ENCODE data around the gene OR4K5.

Gene OR4K5

DNA sequence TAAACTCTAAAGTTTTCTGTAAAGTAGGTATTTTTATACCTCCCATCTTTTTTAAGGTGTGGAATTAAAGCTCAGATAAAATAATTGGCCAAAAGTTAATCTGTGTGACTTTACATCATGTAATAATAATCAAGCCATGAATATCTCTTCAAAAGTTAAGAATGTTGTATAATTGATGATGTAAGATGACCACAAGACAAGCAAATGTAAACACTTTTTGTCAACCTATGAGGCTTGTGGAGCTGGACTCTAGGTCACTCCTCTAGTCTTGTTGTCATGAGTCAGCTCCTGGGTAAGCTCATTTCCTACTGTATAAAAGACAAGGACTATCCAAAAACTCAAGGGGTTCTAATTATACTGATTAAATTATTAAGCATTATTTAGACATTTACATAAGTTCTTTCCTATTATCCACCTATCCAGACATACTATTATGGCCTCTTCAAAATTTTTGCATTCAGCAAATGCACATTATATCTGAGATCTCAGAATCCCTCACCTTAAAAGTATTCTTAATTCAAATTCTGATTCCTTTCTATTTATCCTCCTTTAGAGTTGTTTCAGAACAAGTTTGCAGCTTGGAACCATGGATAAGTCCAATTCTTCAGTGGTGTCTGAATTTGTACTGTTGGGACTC is at the start of gene OR4K5:
Gene OR4K5, plus strand, starts transcription at position 587 of the 637 bp plus-strand sequence. Its CDS starts 0 bp downstream, at position 587.
- Histone ChIP-seq H3K4me1 (ENCODE audit: insufficient read depth, low read length) (no peaks in the 10 kb centered on the region), H3K27me3 (ENCODE audit: control insufficient read depth in 1 of 2, insufficient read depth in 2 of 2, low read length in 2 of 2) (no peaks in the 10 kb centered on the region), H3K9ac (ENCODE audit: low read length) (no peak within 1 kb of the TSS), H3K9me3 (ENCODE audit: low read length) (no peaks in the 10 kb centered on the region), H3K4me3 (ENCODE audit: low read depth in 1 of 2, low read length in 2 of 2) (no peak within 1 kb of the TSS), H3K27ac (ENCODE audit: low read depth, low read length) (no peak within 1 kb of the TSS), H3K36me3 (ENCODE audit: insufficient read depth, low read length) (no peaks in the 10 kb centered on the region)

- Histone ChIP-seq H3K27me3 (ENCODE audit: control insufficient read depth in 1 of 2, insufficient read depth in 2 of 2, low read length in 2 of 2) (no peaks in the 10 kb centered on the region), H3K36me3 (ENCODE audit: insufficient read depth, low read length) (no peaks in the 10 kb centered on the region), H3K4me3 (ENCODE audit: low read depth in 1 of 2, low read length in 2 of 2) (no peak overlapping the region), H3K9ac (ENCODE audit: low read length) (no peak overlapping the region), H3K27ac (ENCODE audit: low read depth, low read length) (no peak overlapping the region), H3K9me3 (ENCODE audit: low read length) (no peaks in the 10 kb centered on the region), H3K4me1 (ENCODE audit: insufficient read depth, low read length) (no peaks in the 10 kb centered on the region)
Measured at GRCh38 chr14:19873178-19873577, 47.2 kb upstream of the OR4K5 start.

DNA sequence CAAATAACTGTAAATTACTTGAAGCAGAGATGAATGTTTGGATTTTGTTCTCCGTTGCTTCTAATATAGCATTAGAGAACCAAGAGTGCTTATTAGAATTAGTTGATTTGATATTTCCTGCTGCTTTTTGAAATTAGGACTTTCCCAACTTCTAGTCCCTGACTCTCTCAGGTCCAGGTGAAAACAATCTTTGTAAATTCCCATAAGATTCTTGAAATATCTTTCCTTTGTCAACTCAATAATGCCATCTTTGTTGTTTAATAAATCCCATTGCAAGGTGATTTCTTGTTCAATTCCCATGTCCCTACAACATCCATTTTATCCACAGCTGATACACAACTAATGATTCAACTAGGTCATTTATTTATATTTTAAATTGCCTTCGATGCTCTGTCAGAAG is 45.6 kb upstream of the OR4K5 start, which contains the start of gene OR4K2:
Gene OR4K2, plus strand, starts transcription at position 301 of the 400 bp plus-strand sequence. CDS start 1,126 bp downstream, outside the sequence.
- H3K27ac ChIP-seq (ENCODE audit: low read depth, low read length): no peak within 1 kb of the TSS
- H3K9me3 ChIP-seq (ENCODE audit: low read length): no peaks in the 10 kb centered on the region
- H3K27me3 ChIP-seq (ENCODE audit: control insufficient read depth in 1 of 2, insufficient read depth in 2 of 2, low read length in 2 of 2): no peaks in the 10 kb centered on the region
- H3K4me1 ChIP-seq (ENCODE audit: insufficient read depth, low read length): no peaks in the 10 kb centered on the region
- no peak within 1 kb of the TSS for H3K4me3 ChIP-seq (ENCODE audit: low read depth in 1 of 2, low read length in 2 of 2)
- no peaks in the 10 kb centered on the region for H3K36me3 ChIP-seq (ENCODE audit: insufficient read depth, low read length)
- H3K9ac ChIP-seq (ENCODE audit: low read length): no peak within 1 kb of the TSS

DNA sequence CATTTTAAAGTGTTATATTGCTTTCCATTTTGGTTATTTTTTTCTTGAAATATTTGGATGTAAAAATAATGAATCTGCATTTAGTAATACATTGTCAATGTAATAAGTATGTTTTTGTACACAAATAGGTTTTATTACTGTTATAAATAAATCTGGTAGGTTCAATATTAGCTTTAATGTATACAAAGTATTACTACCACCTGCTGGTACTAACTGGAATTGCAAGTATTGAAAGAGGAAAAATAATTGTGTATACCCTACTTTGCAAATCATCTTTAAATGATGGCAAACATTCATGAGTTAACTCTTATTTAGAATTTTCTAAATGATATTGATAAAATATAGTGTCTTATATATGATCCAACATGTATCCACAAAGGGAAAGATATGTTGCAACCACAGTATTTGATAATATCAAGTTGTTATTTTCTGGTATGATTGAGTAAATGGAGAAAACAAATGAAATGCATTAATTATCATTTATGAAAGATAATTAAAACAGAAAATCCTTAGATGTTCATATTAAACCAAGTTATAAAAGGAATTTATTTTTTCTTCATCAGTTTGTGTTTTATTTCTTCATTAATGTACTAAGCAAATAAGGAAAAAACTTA is 42.3 kb upstream of the OR4K5 start:
- Histone ChIP-seq H3K27ac (ENCODE audit: low read depth, low read length) (no peak overlapping the region), H3K4me3 (ENCODE audit: low read depth in 1 of 2, low read length in 2 of 2) (no peak overlapping the region), H3K9ac (ENCODE audit: low read length) (no peak overlapping the region), H3K27me3 (ENCODE audit: control insufficient read depth in 1 of 2, insufficient read depth in 2 of 2, low read length in 2 of 2) (no peaks in the 10 kb centered on the region), H3K4me1 (ENCODE audit: insufficient read depth, low read length) (no peaks in the 10 kb centered on the region), H3K36me3 (ENCODE audit: insufficient read depth, low read length) (no peaks in the 10 kb centered on the region), H3K9me3 (ENCODE audit: low read length) (no peaks in the 10 kb centered on the region)

DNA sequence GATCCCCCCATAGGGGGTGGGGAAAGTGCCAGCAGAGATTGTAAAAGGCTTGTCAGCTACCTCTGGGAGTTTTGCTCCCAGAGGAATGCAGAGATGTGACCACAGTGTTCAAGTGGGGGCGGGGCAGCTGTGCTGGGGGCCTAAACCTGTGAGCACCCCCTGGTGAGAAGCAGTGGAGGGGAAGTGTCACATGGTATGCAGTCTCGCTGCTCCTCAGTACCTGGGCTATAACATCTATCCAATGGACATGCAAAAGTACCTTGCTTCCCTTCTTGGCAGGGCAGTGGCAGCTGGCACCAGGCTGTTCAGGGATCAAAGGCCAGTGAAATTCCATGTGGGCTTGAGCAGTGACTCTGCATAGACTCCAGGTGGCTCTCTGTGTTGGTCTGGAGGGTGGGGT is 25.1 kb upstream of the OR4K5 start:
- Histone ChIP-seq H3K4me1 (ENCODE audit: insufficient read depth, low read length) (no peaks in the 10 kb centered on the region), H3K4me3 (ENCODE audit: low read depth in 1 of 2, low read length in 2 of 2) (no peak overlapping the region), H3K27ac (ENCODE audit: low read depth, low read length) (no peak overlapping the region), H3K36me3 (ENCODE audit: insufficient read depth, low read length) (no peaks in the 10 kb centered on the region), H3K27me3 (ENCODE audit: control insufficient read depth in 1 of 2, insufficient read depth in 2 of 2, low read length in 2 of 2) (no peaks in the 10 kb centered on the region), H3K9me3 (ENCODE audit: low read length) (no peaks in the 10 kb centered on the region), H3K9ac (ENCODE audit: low read length) (no peak overlapping the region)

DNA sequence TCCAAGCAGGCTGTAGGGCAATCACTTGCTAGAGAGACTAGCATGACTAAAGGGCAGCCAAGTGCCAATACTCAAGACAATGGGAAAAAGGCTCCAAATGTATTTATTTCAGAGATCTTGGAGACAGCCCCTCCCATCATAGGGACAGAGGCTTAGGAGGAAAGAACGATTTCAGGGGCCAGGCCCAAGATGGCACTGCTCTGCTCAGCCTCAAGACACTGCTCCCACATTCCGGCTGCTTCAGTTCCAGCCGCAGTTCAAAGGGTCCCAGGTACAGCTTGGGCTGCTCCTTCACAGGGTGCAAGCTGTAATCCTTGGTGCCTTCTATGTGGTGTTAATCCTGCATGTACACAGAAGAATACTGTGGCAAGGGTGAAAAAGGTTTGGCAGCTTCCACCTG is 19.4 kb upstream of the OR4K5 start:
- Histone ChIP-seq H3K9ac (ENCODE audit: low read length) (no peak overlapping the region), H3K4me1 (ENCODE audit: insufficient read depth, low read length) (no peaks in the 10 kb centered on the region), H3K27me3 (ENCODE audit: control insufficient read depth in 1 of 2, insufficient read depth in 2 of 2, low read length in 2 of 2) (no peaks in the 10 kb centered on the region), H3K36me3 (ENCODE audit: insufficient read depth, low read length) (no peaks in the 10 kb centered on the region), H3K9me3 (ENCODE audit: low read length) (no peaks in the 10 kb centered on the region), H3K4me3 (ENCODE audit: low read depth in 1 of 2, low read length in 2 of 2) (no peak overlapping the region), H3K27ac (ENCODE audit: low read depth, low read length) (no peak overlapping the region)

- Histone ChIP-seq H3K36me3 (ENCODE audit: insufficient read depth, low read length) (no peaks in the 10 kb centered on the region), H3K4me3 (ENCODE audit: low read depth in 1 of 2, low read length in 2 of 2) (no peak overlapping the region), H3K9me3 (ENCODE audit: low read length) (no peaks in the 10 kb centered on the region), H3K27ac (ENCODE audit: low read depth, low read length) (no peak overlapping the region), H3K9ac (ENCODE audit: low read length) (no peak overlapping the region), H3K4me1 (ENCODE audit: insufficient read depth, low read length) (no peaks in the 10 kb centered on the region), H3K27me3 (ENCODE audit: control insufficient read depth in 1 of 2, insufficient read depth in 2 of 2, low read length in 2 of 2) (no peaks in the 10 kb centered on the region)
Measured at GRCh38 chr14:19902409-19902808, 18.0 kb upstream of the OR4K5 start.

DNA sequence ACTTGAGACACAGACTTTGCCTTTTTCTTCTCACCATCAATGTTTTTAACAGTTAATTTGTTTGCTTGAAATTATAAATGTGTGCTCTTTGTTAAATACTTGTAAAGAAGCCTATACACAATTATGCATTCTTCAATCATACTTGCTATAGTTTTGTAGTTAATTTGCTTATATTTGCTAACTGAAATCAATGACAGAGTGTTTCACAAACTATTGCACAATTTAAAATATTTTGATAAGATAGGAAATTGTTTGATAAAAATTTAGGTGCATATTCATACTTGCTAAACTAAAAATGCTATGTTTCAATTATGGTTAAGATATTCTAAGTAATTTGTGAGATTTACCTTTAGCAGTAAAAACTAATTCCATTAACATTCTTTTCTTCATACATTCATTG is 13.7 kb upstream of the OR4K5 start:
- Histone ChIP-seq H3K4me1 (ENCODE audit: insufficient read depth, low read length) (no peaks in the 10 kb centered on the region), H3K27me3 (ENCODE audit: control insufficient read depth in 1 of 2, insufficient read depth in 2 of 2, low read length in 2 of 2) (no peaks in the 10 kb centered on the region), H3K4me3 (ENCODE audit: low read depth in 1 of 2, low read length in 2 of 2) (no peak overlapping the region), H3K27ac (ENCODE audit: low read depth, low read length) (no peak overlapping the region), H3K9ac (ENCODE audit: low read length) (no peak overlapping the region), H3K9me3 (ENCODE audit: low read length) (no peaks in the 10 kb centered on the region), H3K36me3 (ENCODE audit: insufficient read depth, low read length) (no peaks in the 10 kb centered on the region)

DNA sequence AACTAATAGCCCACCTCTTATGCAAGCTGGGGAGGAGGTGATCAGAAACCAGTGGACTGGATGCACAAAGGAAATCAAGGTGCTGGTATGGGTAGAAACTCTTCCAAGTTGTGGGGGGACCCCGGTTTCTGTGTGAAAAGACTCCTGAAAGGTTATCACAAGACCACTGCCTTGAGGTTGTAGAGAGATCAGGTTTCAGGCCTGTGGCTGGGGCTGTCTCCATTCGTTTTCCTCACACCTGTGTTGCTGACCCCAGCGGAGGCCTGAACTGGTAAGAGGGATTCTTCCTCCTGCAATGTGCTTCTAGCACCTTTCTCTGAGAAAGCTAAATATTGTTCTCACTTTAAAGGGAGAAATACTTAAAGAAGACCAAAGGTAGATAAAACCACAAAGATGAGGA is 9.3 kb upstream of the OR4K5 start:
- Histone ChIP-seq H3K4me3 (ENCODE audit: low read depth in 1 of 2, low read length in 2 of 2) (no peak overlapping the region), H3K27ac (ENCODE audit: low read depth, low read length) (no peak overlapping the region), H3K9ac (ENCODE audit: low read length) (no peak overlapping the region), H3K4me1 (ENCODE audit: insufficient read depth, low read length) (no peaks in the 10 kb centered on the region), H3K9me3 (ENCODE audit: low read length) (no peaks in the 10 kb centered on the region), H3K27me3 (ENCODE audit: control insufficient read depth in 1 of 2, insufficient read depth in 2 of 2, low read length in 2 of 2) (no peaks in the 10 kb centered on the region), H3K36me3 (ENCODE audit: insufficient read depth, low read length) (no peaks in the 10 kb centered on the region)

- Histone ChIP-seq H3K9ac (ENCODE audit: low read length) (no peak overlapping the region), H3K36me3 (ENCODE audit: insufficient read depth, low read length) (no peaks in the 10 kb centered on the region), H3K27ac (ENCODE audit: low read depth, low read length) (no peak overlapping the region), H3K27me3 (ENCODE audit: control insufficient read depth in 1 of 2, insufficient read depth in 2 of 2, low read length in 2 of 2) (no peaks in the 10 kb centered on the region), H3K9me3 (ENCODE audit: low read length) (no peaks in the 10 kb centered on the region), H3K4me1 (ENCODE audit: insufficient read depth, low read length) (no peaks in the 10 kb centered on the region), H3K4me3 (ENCODE audit: low read depth in 1 of 2, low read length in 2 of 2) (no peak overlapping the region)
Measured at GRCh38 chr14:19917243-19917642, 3.2 kb upstream of the OR4K5 start.

- Histone ChIP-seq H3K9me3 (ENCODE audit: low read length) (no peaks in the 10 kb centered on the region), H3K4me3 (ENCODE audit: low read depth in 1 of 2, low read length in 2 of 2) (no peak overlapping the region), H3K36me3 (ENCODE audit: insufficient read depth, low read length) (no peaks in the 10 kb centered on the region), H3K9ac (ENCODE audit: low read length) (no peak overlapping the region), H3K4me1 (ENCODE audit: insufficient read depth, low read length) (no peaks in the 10 kb centered on the region), H3K27ac (ENCODE audit: low read depth, low read length) (no peak overlapping the region), H3K27me3 (ENCODE audit: control insufficient read depth in 1 of 2, insufficient read depth in 2 of 2, low read length in 2 of 2) (no peaks in the 10 kb centered on the region)
Measured at GRCh38 chr14:19917955-19918518, 2.4 kb upstream of the OR4K5 start.
